AG04450 (cell line): ENCODE results near the gene OR52E6. TPM values are rescaled to one million over a fixed set of nuclear protein-coding genes. Genes with fewer than 3 reads are reported as not detected.

Source experiments
- CTCF ChIA-PET: fragments of 300-600, 350-600 bp; formaldehyde crosslinking; extraction: SDS; loops from one replicate; lab custom pipeline; 2022; ENCODE audit warnings: antibody characterized with exemption, inconsistent platforms; lab: Charles Lee
- POLR2A ChIA-PET: fragments of 350-600 bp; formaldehyde crosslinking; extraction: SDS; loops from one replicate; lab custom pipeline; 2021; ENCODE audit warnings: antibody characterized with exemption, inconsistent platforms; lab: Yijun Ruan, JAX
- DNase-seq: peaks from one replicate; pipeline ENCODE4 v3.0.0-alpha.2; 2011; ENCODE audit warnings: low read depth, low spot score
- H3K27ac ChIP-seq: one replicate; pipeline ENCODE4 v1.5.1; 2012; ENCODE audit warnings: low read depth, low read length, control low read depth
- H3K27me3 ChIP-seq: one replicate; pipeline ENCODE4 v1.6.0; 2012; ENCODE audit warnings: low read length; ENCODE audit not compliant: control insufficient read depth, insufficient read depth
- H3K4me3 ChIP-seq: 2 replicates; pipeline ENCODE4 v1.5.1; 2011; ENCODE audit warnings: mild to moderate bottlenecking, low read depth, low read length, control low read depth
- H3K9me3 ChIP-seq: 2 replicates; pipeline ENCODE4 v1.5.1; 2012; ENCODE audit warnings: low read length; ENCODE audit not compliant: control insufficient read depth, insufficient read depth
- polyA plus RNA-seq: library from polyadenylated mRNA; depleted of rRNA; stranded (reverse); fragments of >200 nt; gene quantifications from 2 replicates; pipeline ENCODE4 v1.2.3, GENCODE V29; 2011
- TF ChIP-seq, protein P1 (sequence below): IDR thresholded peaks from 2 replicates; pipeline ENCODE4 v1.5.1; 2011; ENCODE audit warnings: low read depth, low read length, control low read depth, inconsistent platforms

The OR52E6 gene
- polyA plus RNA-seq, 1 experiment = not detected

- ChIA-PET POLR2A (no interaction called here), CTCF (interaction anchor here (0.6 to 2.7 kb wide), 11 partner anchors 9 to 1185 kb away, joined by 3 to 35 read pairs (median 3); partner anchors contain the start of gene TRIM5)
- DNase-seq = no peak
- Histone ChIP-seq H3K4me3 (peak overlapping the region; percentile 64), H3K27ac (no peak overlapping the region), H3K27me3 (peaks cover 5% of the 10 kb centered on the region), H3K9me3 (no peaks in the 10 kb centered on the region)
- TF ChIP-seq, protein P1, sequence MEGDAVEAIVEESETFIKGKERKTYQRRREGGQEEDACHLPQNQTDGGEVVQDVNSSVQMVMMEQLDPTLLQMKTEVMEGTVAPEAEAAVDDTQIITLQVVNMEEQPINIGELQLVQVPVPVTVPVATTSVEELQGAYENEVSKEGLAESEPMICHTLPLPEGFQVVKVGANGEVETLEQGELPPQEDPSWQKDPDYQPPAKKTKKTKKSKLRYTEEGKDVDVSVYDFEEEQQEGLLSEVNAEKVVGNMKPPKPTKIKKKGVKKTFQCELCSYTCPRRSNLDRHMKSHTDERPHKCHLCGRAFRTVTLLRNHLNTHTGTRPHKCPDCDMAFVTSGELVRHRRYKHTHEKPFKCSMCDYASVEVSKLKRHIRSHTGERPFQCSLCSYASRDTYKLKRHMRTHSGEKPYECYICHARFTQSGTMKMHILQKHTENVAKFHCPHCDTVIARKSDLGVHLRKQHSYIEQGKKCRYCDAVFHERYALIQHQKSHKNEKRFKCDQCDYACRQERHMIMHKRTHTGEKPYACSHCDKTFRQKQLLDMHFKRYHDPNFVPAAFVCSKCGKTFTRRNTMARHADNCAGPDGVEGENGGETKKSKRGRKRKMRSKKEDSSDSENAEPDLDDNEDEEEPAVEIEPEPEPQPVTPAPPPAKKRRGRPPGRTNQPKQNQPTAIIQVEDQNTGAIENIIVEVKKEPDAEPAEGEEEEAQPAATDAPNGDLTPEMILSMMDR = no peak
Measured at GRCh38 chr11:5809122-5809519, 32.6 kb downstream of the OR52E6 start.

DNA sequence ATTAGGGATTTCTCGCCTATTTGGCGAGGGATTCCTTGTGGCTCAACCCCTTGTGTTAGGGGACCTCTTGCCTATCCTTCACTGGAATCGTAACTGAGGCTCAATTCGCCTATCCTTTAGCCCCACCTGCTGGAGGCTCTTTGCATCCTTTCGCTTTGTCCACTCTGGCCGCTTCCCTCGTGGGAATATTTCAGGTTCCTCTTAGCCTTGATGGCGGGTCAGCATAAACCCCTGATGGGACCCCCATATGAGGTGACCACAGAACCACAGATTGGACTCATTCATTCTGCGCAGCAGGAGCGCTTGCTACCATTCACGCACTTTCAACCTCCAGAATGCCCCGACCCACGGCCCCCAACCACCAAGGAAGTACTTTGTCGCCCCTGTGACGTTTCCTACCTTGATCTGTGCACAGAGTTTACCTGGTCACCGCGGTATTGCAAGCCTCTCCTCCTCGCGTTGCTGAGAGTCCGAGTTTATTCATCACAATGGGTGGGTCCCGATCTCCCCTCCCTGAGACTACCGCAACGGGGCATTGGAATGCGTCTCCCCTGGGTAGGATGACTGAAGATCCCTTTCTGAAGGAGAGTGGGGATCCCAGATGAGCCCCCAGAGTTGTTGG is 33.1 kb downstream of the OR52E6 start, which contains the start of gene OR52N2:
Gene OR52N2 (plus strand): TSS at position 425 of the 622 bp plus-strand sequence. CDS start 11,412 bp downstream, outside the sequence.
- Histone ChIP-seq H3K9me3 (no peaks in the 10 kb centered on the region), H3K27ac (no peak within 1 kb of the TSS), H3K27me3 (peaks cover 5% of the 10 kb centered on the region), H3K4me3 (peak within 1 kb of the TSS; percentile 64)
- TF ChIP-seq, protein P1 = peak; percentile 91
- POLR2A ChIA-PET = no interaction called here
- DNase-seq = peak; percentile 43
- CTCF ChIA-PET = interaction anchor here (0.7 to 2.7 kb wide), 4 partner anchors 9 to 554 kb away, joined by 3 to 35 read pairs (median 4); no protein-coding TSS in a partner anchor

GRCh38 chr11:5807580-5807979 is 34.1 kb downstream of the OR52E6 start:
- H3K27ac ChIP-seq = no peak overlapping the region
- POLR2A ChIA-PET = no interaction called here
- DNase-seq = no peak
- H3K9me3 ChIP-seq = no peaks in the 10 kb centered on the region
- peaks cover 5% of the 10 kb centered on the region for H3K27me3 ChIP-seq
- TF ChIP-seq, protein P1 = no peak
- no peak overlapping the region for H3K4me3 ChIP-seq
- CTCF ChIA-PET = interaction anchor here (0.8 to 1.6 kb wide), 4 partner anchors 31 to 333 kb away, joined by 3 to 16 read pairs (median 5); no protein-coding TSS in a partner anchor

GRCh38 chr11:5803982-5804381 is 37.7 kb downstream of the OR52E6 start:
- Histone ChIP-seq H3K9me3 (no peaks in the 10 kb centered on the region), H3K27ac (no peak overlapping the region), H3K4me3 (no peak overlapping the region), H3K27me3 (peaks cover 5% of the 10 kb centered on the region)
- CTCF ChIA-PET = interaction anchor here (1.6 to 2.2 kb wide), 2 partner anchors 206 to 328 kb away, joined by 4 to 11 read pairs; no protein-coding TSS in a partner anchor
- TF ChIP-seq, protein P1 = no peak
- no peak for DNase-seq
- POLR2A ChIA-PET = no interaction called here

GRCh38 chr11:5796541-5796940 is 45.2 kb downstream of the OR52E6 start:
- TF ChIP-seq, protein P1 = no peak
- Histone ChIP-seq H3K27ac (no peak overlapping the region), H3K9me3 (no peaks in the 10 kb centered on the region), H3K4me3 (no peak overlapping the region), H3K27me3 (no peaks in the 10 kb centered on the region)
- CTCF ChIA-PET = no interaction called here
- DNase-seq = no peak
- POLR2A ChIA-PET = no interaction called here
